ENCODE data around the gene USP27X. TPM values are rescaled to one million over a fixed set of nuclear protein-coding genes. Genes with fewer than 3 reads are reported as not detected.

The USP27X gene
- 2.8 and 2.9 TPM in 2 replicates for total RNA-seq (ENCODE audit: low replicate concordance)

DNA sequence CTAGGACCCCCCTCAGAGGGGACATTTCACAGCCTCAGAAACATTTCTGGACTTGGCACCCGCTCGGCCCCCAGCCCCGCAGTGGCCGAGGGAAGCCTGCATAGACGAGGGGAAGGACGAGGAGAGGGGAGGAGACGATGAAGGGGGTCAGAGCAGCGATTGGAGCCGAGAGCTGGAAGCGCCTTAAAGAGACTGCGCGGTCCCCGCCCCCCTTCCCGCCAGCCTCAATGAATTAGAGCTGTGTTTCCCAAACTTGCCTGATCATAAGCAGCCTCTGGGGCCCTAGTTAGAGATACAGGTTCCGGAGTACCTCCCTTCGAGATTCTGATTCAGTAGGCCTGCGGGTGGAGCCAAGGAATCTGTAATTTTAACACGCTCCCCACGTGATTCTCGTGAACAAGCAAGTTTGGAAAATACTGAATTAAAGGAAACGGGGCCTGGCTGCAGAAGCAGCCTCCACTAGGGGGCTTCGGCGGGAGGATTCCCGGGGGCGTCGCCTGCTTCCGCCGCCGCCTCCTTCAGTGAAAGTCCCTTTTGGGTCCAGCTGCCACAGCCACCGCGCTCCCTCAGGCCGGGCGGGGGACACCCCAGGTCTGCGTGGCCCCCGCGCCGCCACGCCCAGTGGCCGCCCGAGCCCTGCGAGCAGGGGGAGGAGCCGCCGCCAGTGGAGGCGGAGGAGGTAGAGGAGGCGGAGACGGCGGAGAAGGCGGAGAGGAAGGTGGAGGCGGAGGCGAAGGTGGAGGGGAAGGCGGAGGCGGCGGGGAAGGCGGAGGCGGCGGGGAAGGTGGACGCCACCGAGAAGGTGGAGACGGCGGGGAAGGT, at the start of gene USP27X:
USP27X (plus strand) TSS at position 651 of the 822 bp plus-strand sequence. CDS start 824 bp downstream, outside the sequence.
- DNase-seq (ENCODE audit: low read depth): peak; percentile 89
- peak within 1 kb of the TSS; percentile 69 for H3K4me3 ChIP-seq (ENCODE audit: low read depth, low read length)
- TF ChIP-seq, protein P1, sequence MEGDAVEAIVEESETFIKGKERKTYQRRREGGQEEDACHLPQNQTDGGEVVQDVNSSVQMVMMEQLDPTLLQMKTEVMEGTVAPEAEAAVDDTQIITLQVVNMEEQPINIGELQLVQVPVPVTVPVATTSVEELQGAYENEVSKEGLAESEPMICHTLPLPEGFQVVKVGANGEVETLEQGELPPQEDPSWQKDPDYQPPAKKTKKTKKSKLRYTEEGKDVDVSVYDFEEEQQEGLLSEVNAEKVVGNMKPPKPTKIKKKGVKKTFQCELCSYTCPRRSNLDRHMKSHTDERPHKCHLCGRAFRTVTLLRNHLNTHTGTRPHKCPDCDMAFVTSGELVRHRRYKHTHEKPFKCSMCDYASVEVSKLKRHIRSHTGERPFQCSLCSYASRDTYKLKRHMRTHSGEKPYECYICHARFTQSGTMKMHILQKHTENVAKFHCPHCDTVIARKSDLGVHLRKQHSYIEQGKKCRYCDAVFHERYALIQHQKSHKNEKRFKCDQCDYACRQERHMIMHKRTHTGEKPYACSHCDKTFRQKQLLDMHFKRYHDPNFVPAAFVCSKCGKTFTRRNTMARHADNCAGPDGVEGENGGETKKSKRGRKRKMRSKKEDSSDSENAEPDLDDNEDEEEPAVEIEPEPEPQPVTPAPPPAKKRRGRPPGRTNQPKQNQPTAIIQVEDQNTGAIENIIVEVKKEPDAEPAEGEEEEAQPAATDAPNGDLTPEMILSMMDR (IDR thresholded peaks at IDR 0.05; ENCODE audit: insufficient read depth, low read length): peak; percentile 62

DNA sequence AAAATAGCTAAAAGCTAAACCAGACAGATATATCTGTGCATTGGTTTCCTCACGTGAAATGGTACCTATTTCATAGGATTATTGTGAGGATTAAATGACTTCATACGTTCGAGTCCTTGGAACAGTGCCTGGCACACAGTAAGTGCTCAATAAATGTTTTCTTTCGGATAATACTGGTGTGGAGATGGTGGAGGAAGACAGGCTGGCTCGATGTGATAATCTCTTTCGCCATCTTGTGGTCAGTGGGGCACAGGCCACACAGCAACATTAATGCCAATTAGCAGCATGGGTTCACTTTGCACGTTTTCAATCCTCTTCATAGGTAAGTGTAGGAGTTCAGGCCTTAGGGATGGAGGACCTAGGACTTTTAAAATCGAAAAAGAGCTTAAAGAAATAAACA, 40.9 kb upstream of the USP27X start:
- no peak overlapping the region for H3K4me3 ChIP-seq (ENCODE audit: low read depth, low read length)
- TF ChIP-seq, protein P1 (IDR thresholded peaks at IDR 0.05; ENCODE audit: insufficient read depth, low read length): peak; percentile 56
- peak; percentile 35 for DNase-seq (ENCODE audit: low read depth)

DNA sequence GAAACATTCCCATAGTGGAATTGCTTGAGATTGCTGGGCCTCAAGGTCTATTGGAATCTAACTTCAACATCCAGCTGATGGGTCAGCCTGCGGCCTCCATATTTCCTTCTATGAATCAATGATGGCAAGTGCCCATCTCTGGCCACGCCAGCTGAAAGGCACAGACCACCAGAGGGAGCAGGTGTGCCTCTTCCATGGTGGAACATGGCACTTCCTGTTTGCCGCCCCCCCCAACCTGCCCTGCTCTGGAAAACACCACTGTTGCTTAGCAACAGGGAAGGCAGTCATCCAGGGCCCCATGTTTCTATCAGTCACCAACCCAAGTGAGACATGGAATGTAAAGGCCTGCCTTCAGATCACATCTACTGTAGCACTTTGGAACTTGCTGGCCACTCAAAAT, 38.6 kb upstream of the USP27X start:
- peak; percentile 24 for DNase-seq (ENCODE audit: low read depth)
- H3K4me3 ChIP-seq (ENCODE audit: low read depth, low read length): no peak overlapping the region
- TF ChIP-seq, protein P1 (IDR thresholded peaks at IDR 0.05; ENCODE audit: insufficient read depth, low read length): peak; percentile 35

DNA sequence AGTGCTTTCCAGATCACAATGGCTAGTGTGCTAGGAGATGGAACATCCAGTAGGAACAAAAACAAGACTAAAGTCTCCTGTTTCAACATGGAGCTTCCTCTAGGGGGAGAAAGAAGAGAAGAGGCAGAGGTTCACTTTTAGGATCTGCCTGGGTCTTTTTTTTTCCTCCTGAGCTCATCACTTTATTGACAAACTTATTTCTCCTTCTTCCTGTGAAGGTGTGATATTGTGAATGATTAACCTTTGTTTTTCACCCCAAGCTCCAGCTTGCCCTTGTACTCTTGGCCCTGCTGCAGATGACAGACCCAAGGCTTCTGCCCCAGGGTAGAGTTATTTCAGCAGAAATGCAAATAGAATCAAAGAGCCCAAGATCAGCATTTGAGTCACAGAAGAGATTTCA, 36.7 kb upstream of the USP27X start:
- no peak overlapping the region for H3K4me3 ChIP-seq (ENCODE audit: low read depth, low read length)
- DNase-seq (ENCODE audit: low read depth): no peak
- TF ChIP-seq, protein P1 (IDR thresholded peaks at IDR 0.05; ENCODE audit: insufficient read depth, low read length): no peak

DNA sequence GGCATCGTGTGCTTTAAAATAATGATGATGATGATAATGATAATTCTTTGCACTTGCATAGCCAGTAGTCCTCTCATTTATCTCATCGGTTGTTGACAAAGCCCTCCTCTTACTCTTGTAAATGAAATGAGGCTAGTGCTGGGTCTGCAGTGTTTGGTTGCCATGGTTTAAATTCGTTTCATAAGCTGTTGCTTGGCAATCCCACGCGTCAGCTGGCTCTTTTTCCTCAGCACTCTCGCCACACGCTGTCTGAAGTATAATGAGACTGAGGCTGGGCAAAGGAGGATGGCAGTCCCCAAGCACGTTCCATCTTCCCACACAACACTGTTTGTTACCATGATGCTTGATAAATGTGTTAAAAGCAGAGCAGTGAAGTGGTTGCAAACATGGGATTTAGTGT, 34.7 kb upstream of the USP27X start:
- no peak overlapping the region for H3K4me3 ChIP-seq (ENCODE audit: low read depth, low read length)
- TF ChIP-seq, protein P1 (IDR thresholded peaks at IDR 0.05; ENCODE audit: insufficient read depth, low read length): no peak
- no peak for DNase-seq (ENCODE audit: low read depth)

DNA sequence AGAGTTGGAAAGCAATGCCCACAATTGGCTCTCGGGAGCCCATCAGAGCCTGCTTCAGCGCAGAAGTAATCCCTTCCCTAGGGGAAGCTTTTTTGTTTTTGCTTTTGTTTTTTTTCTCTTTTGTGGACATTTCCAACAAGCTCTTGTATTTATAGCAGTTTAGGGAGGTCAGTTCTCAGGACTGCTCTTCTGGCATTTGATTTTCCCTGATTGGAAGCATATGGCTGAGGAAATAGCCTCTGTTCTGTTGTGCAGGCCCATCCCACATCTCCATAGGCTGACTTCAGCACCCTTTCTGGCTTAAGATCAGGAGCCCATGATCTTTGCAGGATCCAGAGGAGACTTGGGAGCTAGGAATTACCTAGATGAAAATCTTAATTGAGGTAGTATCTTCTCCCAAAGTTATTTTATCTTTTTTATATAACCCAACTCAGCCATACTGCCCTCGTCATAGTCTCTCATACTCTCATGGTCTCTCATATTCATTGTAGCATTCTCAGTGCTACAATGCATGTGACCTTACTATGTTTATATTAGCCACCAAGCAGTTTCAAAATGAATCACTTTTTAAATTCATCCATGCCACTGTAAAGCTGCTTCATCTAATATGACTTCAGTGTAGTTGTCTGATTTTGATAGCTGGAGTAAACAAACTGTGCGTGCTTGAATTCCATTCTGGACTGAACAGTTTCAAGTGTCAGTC, 33.4 kb upstream of the USP27X start:
- no peak overlapping the region for H3K4me3 ChIP-seq (ENCODE audit: low read depth, low read length)
- TF ChIP-seq, protein P1 (IDR thresholded peaks at IDR 0.05; ENCODE audit: insufficient read depth, low read length): no peak
- DNase-seq (ENCODE audit: low read depth): no peak
